ENCODE measurements around the gene DGUOK. TPM values are rescaled to one million over a fixed set of nuclear protein-coding genes. Genes with fewer than 3 reads are reported as not detected.

DGUOK gene
- polyA plus RNA-seq, 4 donors, result 62.1 to 73.4 (median 65.1) TPM

DNA sequence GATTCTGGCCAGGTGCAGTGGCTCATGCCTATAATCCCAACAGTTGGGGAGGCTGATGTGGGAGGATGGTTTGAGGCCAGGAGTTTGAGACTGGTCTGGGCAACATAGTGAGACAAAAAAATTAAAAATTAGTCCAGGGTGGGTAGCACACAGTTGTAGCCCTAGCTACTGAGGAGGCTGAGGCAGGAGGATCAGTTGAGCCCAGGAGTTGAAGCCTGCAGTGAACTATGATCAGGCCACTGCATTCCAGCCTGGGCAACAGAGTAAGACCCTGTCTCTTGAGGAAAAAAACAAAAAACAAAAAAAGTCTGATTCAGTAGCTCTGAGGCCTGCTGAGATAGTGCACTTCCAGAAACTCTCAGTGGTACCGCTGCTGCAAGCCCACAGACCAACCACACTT is 50.1 kb downstream of the DGUOK start:
- no peak for DNase-seq (ENCODE audit: low read depth in 4 of 4, low spot score in 2 of 4)

DNA sequence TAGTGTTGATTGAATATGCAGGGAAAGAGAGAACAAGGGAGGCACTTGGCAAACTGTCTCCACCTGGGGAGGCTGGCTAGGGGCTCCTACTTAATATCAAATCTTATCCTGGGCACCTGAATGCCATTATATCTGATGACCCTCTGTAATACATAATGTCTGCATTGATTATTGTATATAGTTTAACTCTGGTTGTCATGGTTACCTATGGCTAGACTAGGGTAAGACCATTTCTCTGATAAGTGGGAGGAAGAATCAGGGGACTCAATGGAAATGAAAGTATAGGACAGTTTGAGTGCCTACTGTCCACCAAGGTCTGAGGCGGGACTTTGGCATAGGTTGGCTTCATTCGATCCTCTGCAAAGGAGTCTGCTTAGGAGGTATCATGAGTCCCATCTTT is 50.8 kb downstream of the DGUOK start:
- no peak for DNase-seq (ENCODE audit: low read depth in 4 of 4, low spot score in 2 of 4)

GRCh38 chr2:73979021-73979420 is 52.3 kb downstream of the DGUOK start:
- no peak for DNase-seq (ENCODE audit: low read depth in 4 of 4, low spot score in 2 of 4)

DNA sequence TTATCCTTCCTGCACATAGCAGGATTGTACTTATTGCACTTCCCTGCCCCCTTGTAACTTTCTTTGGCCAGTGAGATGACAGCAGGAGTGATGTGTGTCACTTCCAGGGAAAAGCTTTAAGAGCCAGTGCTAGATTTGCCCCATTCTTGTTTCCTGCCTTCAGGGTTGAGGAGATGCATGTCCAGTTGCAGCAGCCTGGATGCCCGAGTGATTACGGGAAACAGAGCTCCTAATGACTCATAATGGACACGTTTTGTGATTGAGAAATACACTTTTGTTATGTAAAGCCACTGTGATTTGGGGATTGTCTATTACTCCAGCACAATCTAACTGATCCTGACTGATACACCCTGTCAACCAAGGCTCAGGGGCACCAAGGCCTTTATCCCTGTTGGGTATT is 53.0 kb downstream of the DGUOK start:
- DNase-seq (ENCODE audit: low read depth in 4 of 4, low spot score in 2 of 4), result no peak

GRCh38 chr2:73980566-73980965 is 53.9 kb downstream of the DGUOK start:
- DNase-seq (ENCODE audit: low read depth in 4 of 4, low spot score in 2 of 4), result no peak

DNA sequence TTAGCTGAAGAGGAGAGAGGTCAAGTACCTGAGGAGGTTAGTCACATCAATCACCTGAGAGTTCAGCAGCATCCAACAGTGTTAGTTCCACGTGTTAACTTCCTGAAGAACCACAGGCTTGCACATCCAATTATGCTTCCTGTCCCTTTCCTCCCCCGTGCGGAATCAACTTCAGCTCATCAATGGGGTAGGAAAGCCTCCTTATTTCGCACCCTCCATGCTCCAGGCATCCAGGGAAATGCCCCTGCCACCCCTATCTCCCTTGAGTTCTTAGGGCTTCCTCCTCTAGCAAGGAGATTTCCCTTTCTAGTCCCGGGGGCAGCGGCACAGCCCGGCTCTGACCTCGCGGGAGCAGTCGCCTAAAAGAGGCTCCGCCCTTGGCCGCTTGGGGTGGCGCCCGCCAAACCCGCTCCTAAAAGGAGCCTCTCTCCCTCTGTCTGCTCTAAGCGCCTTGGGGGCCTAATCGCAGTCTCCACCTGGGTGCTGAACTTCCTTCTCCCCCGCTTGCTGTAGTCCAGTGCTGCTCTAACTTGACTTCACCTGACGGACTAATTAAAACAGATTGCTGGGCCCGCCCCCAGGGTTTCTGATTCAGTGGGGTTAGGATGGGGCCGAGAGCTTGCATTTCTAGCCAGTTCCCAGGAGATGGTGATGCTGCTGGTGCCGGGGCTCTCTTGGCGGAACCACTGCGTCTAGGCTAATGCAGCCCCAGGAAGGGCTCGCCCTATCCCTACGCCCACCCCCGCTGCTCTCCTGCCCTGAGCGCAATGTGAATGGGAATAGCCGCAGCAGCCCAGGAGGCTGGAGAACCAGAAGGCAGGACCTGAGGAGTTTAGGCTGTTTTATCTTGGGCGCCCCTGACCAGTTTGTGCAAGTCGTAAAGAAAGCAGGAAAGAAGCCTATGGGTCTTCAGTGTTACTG is 54.7 kb downstream of the DGUOK start:
- no peak for DNase-seq (ENCODE audit: low read depth in 4 of 4, low spot score in 2 of 4)

GRCh38 chr2:73982140-73982617 is 55.5 kb downstream of the DGUOK start:
- DNase-seq (ENCODE audit: low read depth in 4 of 4, low spot score in 2 of 4), result no peak

GRCh38 chr2:73983322-73984202 is 56.9 kb downstream of the DGUOK start:
- no peak for DNase-seq (ENCODE audit: low read depth in 4 of 4, low spot score in 2 of 4)

DNA sequence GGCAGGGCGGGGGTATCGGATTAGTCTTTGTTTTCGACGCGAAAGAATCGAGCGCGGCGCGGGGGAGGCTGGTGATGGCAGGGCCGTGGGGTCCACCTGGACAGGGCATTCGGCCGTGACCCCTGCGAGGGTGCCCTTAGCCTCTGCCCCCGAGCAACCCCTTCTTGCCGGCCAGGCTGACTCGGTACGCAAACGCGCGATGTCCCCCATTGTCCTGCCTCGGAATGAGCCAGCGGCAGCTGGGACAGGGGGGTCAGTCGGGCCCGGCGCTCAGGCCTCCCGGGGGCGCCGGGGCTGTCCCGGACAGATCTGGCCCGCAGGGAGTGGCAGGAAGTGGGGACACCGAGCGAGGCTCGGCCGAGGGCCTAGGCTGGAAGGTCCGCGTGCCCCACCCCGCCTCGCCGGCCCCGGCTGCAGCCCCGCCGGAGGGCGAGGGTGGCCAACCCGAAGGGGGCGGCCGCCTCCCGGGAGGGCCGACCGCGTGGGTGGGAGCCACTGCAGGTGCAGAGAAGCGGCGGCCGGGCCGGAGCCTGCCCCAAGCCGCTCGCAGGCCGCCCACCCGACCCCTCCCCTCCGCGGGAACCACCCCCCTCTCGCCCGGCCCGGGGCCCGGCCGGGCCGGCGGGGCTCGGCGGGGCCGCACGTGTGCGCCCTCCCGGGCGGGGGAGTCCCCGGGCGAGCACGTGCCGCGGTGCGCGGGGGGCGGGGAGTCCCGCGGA is 57.7 kb downstream of the DGUOK start, which contains the start of gene TET3:
Gene TET3 (plus strand): TSS at position 708 of the 719 bp plus-strand sequence. CDS start 1,494 bp downstream, outside the sequence.
- DNase-seq (ENCODE audit: low read depth in 4 of 4, low spot score in 2 of 4), result no peak

GRCh38 chr2:73984922-73985307 is 58.2 kb downstream of the DGUOK start:
- no peak for DNase-seq (ENCODE audit: low read depth in 4 of 4, low spot score in 2 of 4)

- no peak for DNase-seq (ENCODE audit: low read depth in 4 of 4, low spot score in 2 of 4)
Measured at GRCh38 chr2:73985308-73986084, 58.8 kb downstream of the DGUOK start.

GRCh38 chr2:73986085-73986681 is 59.5 kb downstream of the DGUOK start:
- DNase-seq (ENCODE audit: low read depth in 4 of 4, low spot score in 2 of 4), result no peak

GRCh38 chr2:73987109-73987947 is 60.6 kb downstream of the DGUOK start:
- no peak for DNase-seq (ENCODE audit: low read depth in 4 of 4, low spot score in 2 of 4)

GRCh38 chr2:73987948-73988700 is 61.4 kb downstream of the DGUOK start:
- DNase-seq (ENCODE audit: low read depth in 4 of 4, low spot score in 2 of 4), result no peak

DNA sequence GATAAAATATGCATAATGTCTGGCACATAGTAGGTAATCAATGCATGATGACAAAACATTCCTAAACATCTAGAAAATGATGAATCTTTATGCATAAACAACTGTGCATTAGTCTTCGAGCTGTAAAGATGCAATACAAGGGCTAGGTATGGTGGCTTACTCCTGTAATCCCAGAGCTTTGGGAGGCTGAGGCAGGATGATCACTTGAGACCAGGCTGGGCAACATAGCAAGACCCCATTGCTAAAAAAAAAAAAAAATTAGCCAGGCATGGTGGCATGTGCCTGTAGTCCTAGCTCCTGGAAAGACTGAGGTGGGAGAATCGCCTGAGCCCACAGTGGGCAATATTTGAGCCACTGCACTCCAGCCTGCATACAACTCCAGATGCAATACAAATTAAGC is 63.3 kb downstream of the DGUOK start:
- no peak for DNase-seq (ENCODE audit: low read depth in 4 of 4, low spot score in 2 of 4)

GRCh38 chr2:73990531-73990930 is 63.9 kb downstream of the DGUOK start:
- DNase-seq (ENCODE audit: low read depth in 4 of 4, low spot score in 2 of 4), result no peak

DNA sequence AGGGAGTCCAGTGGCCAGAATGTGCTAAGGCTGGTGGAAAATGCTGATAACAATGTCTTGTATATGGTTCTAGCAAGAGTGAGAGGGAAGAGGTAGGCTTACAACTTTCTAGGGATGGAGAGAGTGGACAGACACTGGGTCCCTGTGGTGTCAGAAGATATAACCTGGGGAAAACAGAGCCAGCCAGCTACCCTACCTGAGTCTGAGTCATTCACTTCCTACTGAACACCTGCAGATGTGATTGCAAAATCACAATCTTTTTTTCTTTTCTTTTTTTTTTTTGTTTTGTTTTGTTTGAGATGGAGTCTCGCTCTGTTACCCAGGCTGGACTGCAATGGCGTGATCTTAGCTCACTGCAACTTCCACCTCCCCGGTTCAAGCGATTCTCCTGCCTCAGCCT is 65.4 kb downstream of the DGUOK start:
- DNase-seq (ENCODE audit: low read depth in 4 of 4, low spot score in 2 of 4), result no peak

GRCh38 chr2:73993376-73993775 is 66.7 kb downstream of the DGUOK start:
- no peak for DNase-seq (ENCODE audit: low read depth in 4 of 4, low spot score in 2 of 4)

Measured in left renal cortex interstitium (tissue), 4 donors.